Measurements from ENCODE around the gene AWAT2.

Gene AWAT2

DNA sequence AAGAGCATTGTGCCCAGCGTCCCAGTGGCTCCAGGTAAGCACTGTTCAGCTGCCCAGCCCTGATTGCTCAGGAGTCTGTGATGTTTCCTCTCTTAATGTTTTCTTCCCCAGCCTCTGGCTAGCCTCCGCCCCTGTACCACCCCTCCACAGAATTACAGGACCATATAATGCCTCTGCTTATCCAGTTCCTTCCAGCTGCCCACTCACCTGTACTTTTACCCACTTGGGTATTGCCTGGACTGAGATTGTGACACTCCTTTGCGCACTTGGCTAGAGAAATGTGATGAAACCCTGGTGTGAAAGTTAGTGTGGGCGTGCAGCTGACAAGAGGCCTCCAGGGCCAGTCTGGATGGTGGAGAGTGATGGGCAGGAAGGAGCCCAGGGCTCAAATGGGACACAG lies at the start of gene AWAT2:
AWAT2 (minus strand) TSS at position 14 of the 400 bp plus-strand sequence; CDS start at position 8, 6 bp downstream.
- no peak within 1 kb of the TSS for H3K9ac ChIP-seq (ENCODE audit: low read length)
- H3F3A ChIP-seq (ENCODE audit: insufficient read depth, low read length), result no peaks in the 10 kb centered on the region
- no peak within 1 kb of the TSS for H3K4me2 ChIP-seq (ENCODE audit: low read depth, low read length)
- no peak for DNase-seq
- no peaks in the 10 kb centered on the region for H3K27me3 ChIP-seq (replicated peaks; ENCODE audit: insufficient read depth, low read length)
- H3K79me2 ChIP-seq (ENCODE audit: low read length), result no peaks in the 10 kb centered on the region
- no peaks in the 10 kb centered on the region for H3K9me2 ChIP-seq (replicated peaks; ENCODE audit: insufficient read depth, low read length)
- H3K27ac ChIP-seq (ENCODE audit: low read length), result no peak within 1 kb of the TSS
- H3K4me3 ChIP-seq (ENCODE audit: low read length), result no peak within 1 kb of the TSS
- no peak within 1 kb of the TSS for H2AFZ ChIP-seq (ENCODE audit: low read length)
- H4K20me1 ChIP-seq (ENCODE audit: insufficient read depth, low read length), result no peaks in the 10 kb centered on the region
- no peaks in the 10 kb centered on the region for H3K4me1 ChIP-seq (ENCODE audit: low read length)
- no peak for TF ChIP-seq EZH2phosphoT487 (IDR thresholded peaks at IDR 0.05; ENCODE audit: low read length)
- TF ChIP-seq EZH2 (optimal IDR thresholded peaks at IDR 0.05; ENCODE audit: low read depth, low read length), result no peak
- no peak for TF ChIP-seq CTCF (IDR thresholded peaks at IDR 0.05; ENCODE audit: low read length)
- H3K36me3 ChIP-seq (replicated peaks; ENCODE audit: insufficient read depth, low read length), result no peaks in the 10 kb centered on the region
- H3K9me3 ChIP-seq (replicated peaks; ENCODE audit: insufficient read depth, low read length), result no peaks in the 10 kb centered on the region

DNA sequence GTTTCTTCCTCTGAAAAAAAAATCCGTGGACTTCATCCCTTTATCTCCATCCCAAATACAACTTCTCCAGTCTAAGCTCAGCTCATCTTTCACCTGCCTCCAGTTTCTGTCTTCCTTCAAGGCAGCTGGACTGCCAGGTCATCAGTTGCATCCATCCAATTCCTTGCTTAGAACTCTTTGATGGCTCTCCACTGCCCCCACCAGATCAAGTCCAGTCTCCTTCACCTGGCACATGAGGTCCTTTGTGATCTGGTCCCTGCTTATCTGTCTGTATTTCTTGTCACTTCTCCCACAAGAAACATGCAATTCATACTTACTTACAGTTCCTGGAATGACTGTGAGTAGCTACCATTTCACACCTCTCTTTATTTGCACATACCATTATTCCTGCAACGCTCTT lies 46.3 kb upstream of the AWAT2 start:
- Histone ChIP-seq H3K9me3 (replicated peaks; ENCODE audit: insufficient read depth, low read length) (no peaks in the 10 kb centered on the region), H3K27ac (ENCODE audit: low read length) (no peak overlapping the region), H3K9ac (ENCODE audit: low read length) (no peak overlapping the region), H3K79me2 (ENCODE audit: low read length) (no peaks in the 10 kb centered on the region), H3K4me3 (ENCODE audit: low read length) (no peak overlapping the region), H2AFZ (ENCODE audit: low read length) (no peak overlapping the region), H3K4me1 (ENCODE audit: low read length) (no peaks in the 10 kb centered on the region), H3K9me2 (replicated peaks; ENCODE audit: insufficient read depth, low read length) (no peaks in the 10 kb centered on the region), H3K27me3 (replicated peaks; ENCODE audit: insufficient read depth, low read length) (no peaks in the 10 kb centered on the region), H3K4me2 (ENCODE audit: low read depth, low read length) (no peak overlapping the region), H4K20me1 (ENCODE audit: insufficient read depth, low read length) (no peaks in the 10 kb centered on the region), H3F3A (ENCODE audit: insufficient read depth, low read length) (no peaks in the 10 kb centered on the region), H3K36me3 (replicated peaks; ENCODE audit: insufficient read depth, low read length) (no peaks in the 10 kb centered on the region)
- no peak; the same call in 1 of the 2 replicates for TF ChIP-seq CTCF (IDR thresholded peaks at IDR 0.05; ENCODE audit: low read length)
- TF ChIP-seq EZH2phosphoT487 (IDR thresholded peaks at IDR 0.05; ENCODE audit: low read length), result no peak
- no peak for TF ChIP-seq EZH2 (optimal IDR thresholded peaks at IDR 0.05; ENCODE audit: low read depth, low read length)
- DNase-seq, result no peak

GRCh38 chrX:70092247-70092646 lies 42.5 kb upstream of the AWAT2 start:
- Histone ChIP-seq H3K27ac (ENCODE audit: low read length) (no peak overlapping the region), H3K4me3 (ENCODE audit: low read length) (no peak overlapping the region), H3K9ac (ENCODE audit: low read length) (no peak overlapping the region), H3K27me3 (replicated peaks; ENCODE audit: insufficient read depth, low read length) (no peaks in the 10 kb centered on the region), H4K20me1 (ENCODE audit: insufficient read depth, low read length) (no peaks in the 10 kb centered on the region), H3K4me1 (ENCODE audit: low read length) (no peaks in the 10 kb centered on the region), H3K9me2 (replicated peaks; ENCODE audit: insufficient read depth, low read length) (no peaks in the 10 kb centered on the region), H3K36me3 (replicated peaks; ENCODE audit: insufficient read depth, low read length) (no peaks in the 10 kb centered on the region), H3K4me2 (ENCODE audit: low read depth, low read length) (no peak overlapping the region), H3K79me2 (ENCODE audit: low read length) (no peaks in the 10 kb centered on the region), H2AFZ (ENCODE audit: low read length) (no peak overlapping the region), H3F3A (ENCODE audit: insufficient read depth, low read length) (no peaks in the 10 kb centered on the region), H3K9me3 (replicated peaks; ENCODE audit: insufficient read depth, low read length) (no peaks in the 10 kb centered on the region)
- no peak for DNase-seq
- TF ChIP-seq EZH2 (optimal IDR thresholded peaks at IDR 0.05; ENCODE audit: low read depth, low read length) (no peak), CTCF (IDR thresholded peaks at IDR 0.05; ENCODE audit: low read length) (no peak), EZH2phosphoT487 (IDR thresholded peaks at IDR 0.05; ENCODE audit: low read length) (no peak)

Data from MM.1S (cell line).